KMS-11 (cell line): ENCODE results near the gene PRDM16.

Experiments used
- H2AFZ ChIP-seq: fragments of 200-600 bp; sonication (generic); 2 replicates; pipeline ENCODE4 v1.6.1; 2016; ENCODE audit warnings: antibody characterized with exemption, mixed run types, low read depth
- H3K27ac ChIP-seq: fragments of 200-600 bp; sonication (generic); 2 replicates; pipeline ENCODE4 v1.6.1; 2016; ENCODE audit warnings: mild to moderate bottlenecking, mixed run types
- H3K27me3 ChIP-seq: fragments of 200-600 bp; sonication (generic); 2 replicates; pipeline ENCODE4 v1.6.1; 2017; ENCODE audit warnings: mild to moderate bottlenecking, low read depth, mixed run types, moderate library complexity; ENCODE audit not compliant: insufficient read depth
- H3K36me3 ChIP-seq: fragments of 200-600 bp; sonication (generic); 2 replicates; pipeline ENCODE4 v1.6.1; 2017; ENCODE audit warnings: mild to moderate bottlenecking, mixed run types; ENCODE audit not compliant: insufficient read depth
- H3K4me1 ChIP-seq: fragments of 200-600 bp; sonication (generic); 2 replicates; pipeline ENCODE4 v1.6.1; 2016; ENCODE audit warnings: mild to moderate bottlenecking, low read depth, mixed run types; ENCODE audit not compliant: poor library complexity, severe bottlenecking
- H3K4me2 ChIP-seq: fragments of 200-600 bp; sonication (generic); 2 replicates; pipeline ENCODE4 v1.7.0; 2016; ENCODE audit warnings: mild to moderate bottlenecking, mixed run types
- H3K4me3 ChIP-seq: fragments of 200-600 bp; sonication (generic); IDR thresholded peaks from 2 replicates; pipeline ENCODE4 v1.6.1; 2017; ENCODE audit warnings: low read depth, low read length, mixed read lengths; ENCODE audit not compliant: insufficient read depth
- H3K79me2 ChIP-seq: fragments of 200-600 bp; sonication (generic); 2 replicates; pipeline ENCODE4 v1.6.1; 2016; ENCODE audit warnings: low read depth, mixed run types; ENCODE audit not compliant: insufficient read depth
- H3K9ac ChIP-seq: fragments of 200-600 bp; sonication (generic); 2 replicates; pipeline ENCODE4 v1.6.1; 2016; ENCODE audit warnings: mild to moderate bottlenecking, mixed run types
- H4K20me1 ChIP-seq: fragments of 200-600 bp; sonication (generic); 2 replicates; pipeline ENCODE4 v1.6.1; 2016; ENCODE audit warnings: mild to moderate bottlenecking, mixed run types; ENCODE audit not compliant: insufficient read depth
- TF ChIP-seq, protein P1 (sequence below): fragments of 200-600 bp; sonication (generic); conservative IDR thresholded peaks from 2 replicates; pipeline ENCODE4 v1.6.1; 2017; ENCODE audit warnings: low read depth, mild to moderate bottlenecking, antibody characterized with exemption, low read length, moderate library complexity, mixed read lengths

Gene PRDM16

DNA sequence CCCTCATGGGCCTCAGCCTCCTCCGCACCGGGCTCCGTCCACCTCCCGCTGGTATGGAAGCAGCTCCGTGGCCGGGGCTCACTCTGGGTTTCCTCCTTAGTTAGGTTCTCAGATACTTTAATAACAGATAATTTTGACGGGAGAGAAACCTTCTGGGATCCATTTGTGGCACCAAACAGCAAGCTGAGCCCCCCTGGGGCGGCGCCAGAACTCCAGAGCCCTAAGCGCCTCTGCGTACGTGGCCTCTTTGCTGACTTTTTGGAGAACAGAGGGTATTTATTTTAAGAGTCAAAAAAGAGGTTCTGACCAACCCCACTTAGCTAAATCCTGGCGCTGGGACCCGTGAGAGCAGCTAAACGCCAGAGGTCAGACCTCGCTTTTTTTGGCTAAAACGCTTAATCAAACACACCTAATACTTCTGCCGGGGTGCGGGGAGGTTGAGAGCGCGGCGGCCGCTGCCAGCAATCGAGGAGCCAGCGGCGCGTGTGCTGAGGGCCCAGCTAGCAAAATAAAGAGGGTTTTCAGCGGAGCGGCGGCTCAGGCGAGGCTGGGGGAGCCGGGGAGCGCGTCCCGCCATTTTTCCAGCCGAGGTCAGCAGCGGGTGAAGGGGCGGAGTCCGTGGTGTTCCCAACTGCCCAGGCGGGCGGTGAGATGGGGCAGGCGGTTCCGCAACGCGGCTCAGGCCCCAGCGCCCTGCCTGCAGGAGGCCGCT lies 171.7 kb downstream of the PRDM16 start:
- no peaks in the 10 kb centered on the region for H4K20me1 ChIP-seq
- no peak overlapping the region for H3K4me2 ChIP-seq
- TF ChIP-seq, protein P1, sequence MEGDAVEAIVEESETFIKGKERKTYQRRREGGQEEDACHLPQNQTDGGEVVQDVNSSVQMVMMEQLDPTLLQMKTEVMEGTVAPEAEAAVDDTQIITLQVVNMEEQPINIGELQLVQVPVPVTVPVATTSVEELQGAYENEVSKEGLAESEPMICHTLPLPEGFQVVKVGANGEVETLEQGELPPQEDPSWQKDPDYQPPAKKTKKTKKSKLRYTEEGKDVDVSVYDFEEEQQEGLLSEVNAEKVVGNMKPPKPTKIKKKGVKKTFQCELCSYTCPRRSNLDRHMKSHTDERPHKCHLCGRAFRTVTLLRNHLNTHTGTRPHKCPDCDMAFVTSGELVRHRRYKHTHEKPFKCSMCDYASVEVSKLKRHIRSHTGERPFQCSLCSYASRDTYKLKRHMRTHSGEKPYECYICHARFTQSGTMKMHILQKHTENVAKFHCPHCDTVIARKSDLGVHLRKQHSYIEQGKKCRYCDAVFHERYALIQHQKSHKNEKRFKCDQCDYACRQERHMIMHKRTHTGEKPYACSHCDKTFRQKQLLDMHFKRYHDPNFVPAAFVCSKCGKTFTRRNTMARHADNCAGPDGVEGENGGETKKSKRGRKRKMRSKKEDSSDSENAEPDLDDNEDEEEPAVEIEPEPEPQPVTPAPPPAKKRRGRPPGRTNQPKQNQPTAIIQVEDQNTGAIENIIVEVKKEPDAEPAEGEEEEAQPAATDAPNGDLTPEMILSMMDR = no peak
- H3K27me3 ChIP-seq = peaks cover 80% of the 10 kb centered on the region; the same call in 1 of the 2 replicates
- no peaks in the 10 kb centered on the region for H3K4me1 ChIP-seq
- H3K27ac ChIP-seq = no peak overlapping the region
- no peak overlapping the region for H2AFZ ChIP-seq
- no peak overlapping the region for H3K4me3 ChIP-seq
- no peaks in the 10 kb centered on the region for H3K36me3 ChIP-seq
- no peaks in the 10 kb centered on the region for H3K79me2 ChIP-seq
- no peak overlapping the region for H3K9ac ChIP-seq

DNA sequence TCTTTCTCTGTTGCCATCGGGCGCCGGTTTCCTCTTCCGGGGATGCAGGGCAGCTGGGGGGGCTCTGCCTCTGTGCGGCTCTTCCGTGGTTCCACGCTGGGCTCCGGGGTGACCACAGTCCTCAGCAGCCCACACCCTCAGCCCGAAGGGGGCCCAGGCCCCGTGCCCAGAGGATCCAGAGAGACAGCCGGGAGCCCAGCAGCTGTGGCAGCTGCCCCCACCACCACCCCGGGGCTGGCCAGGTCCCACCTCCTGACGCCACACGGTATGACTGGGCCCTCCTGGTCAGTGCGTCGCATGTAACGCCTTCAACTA lies 172.2 kb downstream of the PRDM16 start:
- no peak overlapping the region for H2AFZ ChIP-seq
- no peaks in the 10 kb centered on the region for H3K4me1 ChIP-seq
- no peak overlapping the region for H3K9ac ChIP-seq
- no peak overlapping the region for H3K4me3 ChIP-seq
- H3K79me2 ChIP-seq = no peaks in the 10 kb centered on the region
- H3K27ac ChIP-seq = no peak overlapping the region
- TF ChIP-seq, protein P1 = no peak
- no peak overlapping the region for H3K4me2 ChIP-seq
- no peaks in the 10 kb centered on the region for H4K20me1 ChIP-seq
- H3K36me3 ChIP-seq = no peaks in the 10 kb centered on the region
- peaks cover 82% of the 10 kb centered on the region; the same call in 1 of the 2 replicates for H3K27me3 ChIP-seq

DNA sequence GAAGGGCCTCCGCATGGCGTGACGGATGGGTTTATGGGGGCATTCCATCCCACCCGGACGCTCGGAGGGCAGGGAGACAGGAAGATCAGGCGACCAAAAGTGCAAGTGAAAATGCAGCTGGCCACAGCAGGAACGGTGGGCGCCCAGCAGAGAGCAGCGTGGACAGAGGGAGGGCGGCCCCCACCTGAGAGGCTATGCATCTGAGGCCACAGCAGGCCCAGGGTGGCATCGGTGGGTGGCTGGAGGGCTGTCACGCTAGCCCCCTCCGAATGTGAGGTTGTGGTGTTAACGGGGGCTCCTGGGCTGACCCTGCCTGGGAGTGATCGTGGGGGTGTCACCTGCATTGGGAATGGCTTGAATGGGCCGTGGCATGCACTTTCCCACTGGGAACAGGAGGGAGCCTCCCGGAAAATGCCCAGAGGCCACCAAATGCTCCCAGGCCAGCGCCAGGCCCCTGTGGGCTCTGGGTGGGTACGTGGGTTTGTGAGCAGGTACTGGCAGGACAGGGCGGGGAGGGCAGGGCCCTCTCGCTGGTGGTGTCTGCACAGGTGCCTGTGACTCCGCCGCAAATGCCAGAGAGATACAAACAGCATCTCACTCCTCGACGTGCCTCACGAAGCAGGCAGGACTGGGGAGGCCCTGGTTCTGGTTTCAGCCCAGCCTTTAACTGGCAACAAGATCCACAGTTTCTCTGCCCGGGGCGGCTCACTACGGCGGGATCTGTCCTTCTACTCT lies 172.8 kb downstream of the PRDM16 start:
- H2AFZ ChIP-seq = no peak overlapping the region
- H3K79me2 ChIP-seq = no peaks in the 10 kb centered on the region
- TF ChIP-seq, protein P1 = no peak
- H3K9ac ChIP-seq = no peak overlapping the region
- peaks cover 87% of the 10 kb centered on the region; the same call in 1 of the 2 replicates for H3K27me3 ChIP-seq
- H4K20me1 ChIP-seq = no peaks in the 10 kb centered on the region
- H3K36me3 ChIP-seq = no peaks in the 10 kb centered on the region
- H3K4me1 ChIP-seq = no peaks in the 10 kb centered on the region
- H3K27ac ChIP-seq = no peak overlapping the region
- no peak overlapping the region for H3K4me3 ChIP-seq
- no peak overlapping the region for H3K4me2 ChIP-seq

DNA sequence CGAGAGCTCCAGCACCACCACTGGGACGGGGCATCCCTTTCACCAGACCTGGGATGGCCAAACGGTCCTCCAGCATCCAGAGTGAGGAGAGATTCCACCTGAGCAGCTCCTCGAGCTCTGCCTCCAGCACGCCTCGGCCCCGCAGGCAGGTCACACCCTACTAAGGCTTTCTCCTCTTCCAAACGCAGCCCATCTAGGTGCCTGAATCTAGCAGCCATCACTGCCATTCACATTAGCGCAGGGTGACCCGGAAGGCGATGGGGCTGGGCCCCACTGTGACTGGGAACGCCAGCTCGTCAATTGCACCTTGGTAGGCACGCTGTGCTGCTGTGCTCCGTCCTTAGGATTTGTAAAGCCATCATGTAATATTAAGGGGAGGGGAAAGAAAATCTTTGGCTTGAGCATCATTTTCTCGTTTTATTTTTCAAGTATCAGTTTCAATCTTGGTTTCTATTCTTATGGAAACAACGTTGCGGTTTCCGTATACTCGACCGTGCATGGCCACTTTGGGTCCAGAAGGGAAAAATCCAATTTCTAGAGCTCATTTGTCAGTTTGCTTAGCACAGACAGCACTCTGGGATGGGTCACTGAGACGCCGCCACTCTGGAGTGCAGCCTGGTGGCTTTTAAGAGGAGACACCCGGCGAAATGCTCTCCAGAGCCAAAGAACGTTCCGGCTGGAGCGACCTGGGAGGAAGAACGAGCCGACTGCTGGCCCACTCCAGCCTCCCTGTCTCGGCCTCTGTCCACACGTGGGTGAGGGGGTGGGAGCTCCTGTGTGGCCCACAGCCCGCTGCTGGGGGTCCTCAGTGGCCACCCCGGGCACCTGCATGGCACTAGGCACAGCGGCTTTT lies 173.6 kb downstream of the PRDM16 start:
- H4K20me1 ChIP-seq = no peaks in the 10 kb centered on the region
- no peak overlapping the region for H3K9ac ChIP-seq
- H3K4me3 ChIP-seq = no peak overlapping the region
- H3K27ac ChIP-seq = no peak overlapping the region
- no peaks in the 10 kb centered on the region for H3K4me1 ChIP-seq
- H2AFZ ChIP-seq = no peak overlapping the region
- TF ChIP-seq, protein P1 = no peak
- no peaks in the 10 kb centered on the region for H3K79me2 ChIP-seq
- no peaks in the 10 kb centered on the region for H3K36me3 ChIP-seq
- peaks cover 90% of the 10 kb centered on the region for H3K27me3 ChIP-seq
- no peak overlapping the region for H3K4me2 ChIP-seq
